Dendritic cell treated with granulocyte-macrophage colony-stimulating factor and Interleukin-4, amounts not matched to agents 40 ng/mL and 50 ng/mL, for 4 days (primary cell): Measurements from ENCODE around the gene DYTN.
A peak's percentile ranks its signal among the peaks of the same experiment; 100 is the strongest.

Experiments
- H3K27ac Mint-ChIP-seq: one replicate; pipeline ENCODE4 v1.8.0; 2022; ENCODE audit warnings: mild to moderate bottlenecking, mixed read lengths
- H3K27me3 Mint-ChIP-seq: one replicate; pipeline ENCODE4 v1.8.0; 2022; ENCODE audit warnings: mild to moderate bottlenecking, mixed read lengths
- H3K36me3 Mint-ChIP-seq: one replicate; pipeline ENCODE4 v1.8.0; 2022; ENCODE audit warnings: low read depth, mixed read lengths
- H3K4me1 Mint-ChIP-seq: one replicate; pipeline ENCODE4 v1.8.0; 2022; ENCODE audit warnings: low read depth, mixed read lengths
- H3K4me3 Mint-ChIP-seq: one replicate; pipeline ENCODE4 v1.8.0; 2022; ENCODE audit warnings: mild to moderate bottlenecking, moderate library complexity, mixed read lengths
- H3K9me3 Mint-ChIP-seq: one replicate; pipeline ENCODE4 v1.8.0; 2022; ENCODE audit warnings: mixed read lengths
- intact Hi-C: fragments of 100-400 bp; cut with micrococcal nuclease; formaldehyde crosslinking; loops from one replicate; pipeline ENCODE4 v1.15.0; 2022

Gene DYTN, protein sequence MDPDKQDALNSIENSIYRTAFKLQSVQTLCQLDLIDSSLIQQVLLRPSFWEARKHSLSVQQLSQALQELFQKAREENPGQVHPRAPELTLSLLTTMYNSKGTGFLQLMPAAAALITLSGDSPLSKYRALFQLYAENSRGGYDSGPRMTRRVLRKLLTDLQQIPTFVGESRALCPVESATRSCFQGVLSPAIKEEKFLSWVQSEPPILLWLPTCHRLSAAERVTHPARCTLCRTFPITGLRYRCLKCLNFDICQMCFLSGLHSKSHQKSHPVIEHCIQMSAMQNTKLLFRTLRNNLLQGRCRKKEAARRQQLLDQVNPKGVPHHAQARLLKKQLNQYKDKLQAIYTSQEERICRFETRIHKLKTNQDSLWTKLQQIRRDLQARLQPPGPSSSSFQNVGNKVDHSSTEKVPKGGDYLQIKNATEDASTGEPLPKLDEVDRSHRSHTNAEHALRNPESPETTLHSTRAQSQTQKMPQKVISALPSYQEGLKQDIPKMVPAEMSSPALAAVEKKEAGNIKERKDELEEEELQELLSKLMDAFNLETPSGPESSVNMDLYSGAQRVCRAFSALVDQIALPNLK

DNA sequence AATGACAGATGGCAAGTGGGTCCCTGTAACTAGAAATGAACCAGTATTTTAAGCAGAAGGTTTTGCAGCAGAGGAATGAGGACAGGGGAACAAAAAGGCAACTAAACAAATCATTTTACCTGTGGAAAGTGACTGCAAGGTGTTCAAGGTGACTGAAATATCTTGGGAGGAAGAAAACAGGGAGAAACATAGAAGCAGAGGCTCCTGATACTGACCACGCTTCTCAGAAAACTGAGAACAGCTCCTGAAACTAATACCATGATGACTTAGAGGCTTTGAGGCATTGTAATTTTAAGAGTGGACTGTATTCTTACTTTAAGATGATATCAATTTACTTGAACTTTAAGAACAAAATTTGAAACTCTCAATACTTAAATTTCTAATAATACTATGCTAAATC lies at the start of gene DYTN:
DYTN (minus strand) TSS at position 101 of the 400 bp plus-strand sequence. CDS start 117 bp downstream, outside the sequence.
- intact Hi-C loops: no loop called here
- peaks cover 11% of the 10 kb centered on the region for H3K27me3 Mint-ChIP-seq

DNA sequence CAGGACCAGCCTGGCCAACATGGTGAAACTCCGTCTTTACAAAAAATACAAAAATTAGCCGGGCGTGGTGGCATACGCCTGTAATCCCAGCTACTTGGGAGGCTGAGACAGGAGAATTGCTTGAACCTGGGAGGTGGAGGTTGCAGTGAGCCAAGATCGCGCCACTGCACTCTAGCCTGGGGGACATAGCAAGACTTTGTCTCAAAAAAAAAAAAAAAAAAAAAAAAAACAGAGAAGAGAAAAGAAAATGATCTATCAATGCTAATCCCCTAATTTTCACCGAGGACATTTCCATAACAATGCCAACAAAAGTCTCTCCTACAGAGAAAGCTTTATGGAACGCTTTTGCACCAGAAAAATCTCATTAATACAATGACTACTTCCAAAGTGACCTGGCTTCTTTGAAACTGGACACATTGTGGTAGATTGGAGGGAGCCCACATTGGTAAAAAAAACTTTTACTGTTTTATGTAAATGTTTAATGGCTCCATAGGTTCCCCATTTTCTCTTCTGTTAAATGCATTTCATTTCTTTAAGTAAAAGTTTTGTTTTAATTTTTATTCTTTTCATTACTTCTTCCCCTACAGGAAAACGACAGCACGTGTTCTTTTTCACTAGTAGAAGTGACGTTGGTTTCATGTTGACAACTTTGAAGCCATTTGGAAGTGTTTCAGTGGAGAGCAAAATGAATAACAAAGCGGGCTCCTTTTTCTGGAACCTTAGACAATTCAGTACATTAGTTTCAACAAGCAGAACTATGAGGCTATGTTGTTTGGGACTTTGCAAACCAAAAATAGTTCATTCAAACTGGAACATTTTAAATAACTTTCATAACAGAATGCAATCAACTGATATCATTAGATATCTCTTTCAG lies 48.1 kb upstream of the DYTN start:
- Mint-ChIP-seq H3K9me3 (no peaks in the 10 kb centered on the region), H3K36me3 (peaks cover 37% of the 10 kb centered on the region), H3K4me1 (peaks cover 22% of the 10 kb centered on the region), H3K27me3 (peaks cover 3% of the 10 kb centered on the region), H3K27ac (peak overlapping the region; percentile 87), H3K4me3 (peak overlapping the region; percentile 85)
- intact Hi-C loops: no loop called here

More for the DNA sequence above, at the start of gene DYTN:
- Mint-ChIP-seq H3K4me3 (no peak within 1 kb of the TSS), H3K27ac (no peak within 1 kb of the TSS), H3K36me3 (no peaks in the 10 kb centered on the region), H3K4me1 (peaks cover 14% of the 10 kb centered on the region), H3K9me3 (peaks cover 8% of the 10 kb centered on the region)

DNA sequence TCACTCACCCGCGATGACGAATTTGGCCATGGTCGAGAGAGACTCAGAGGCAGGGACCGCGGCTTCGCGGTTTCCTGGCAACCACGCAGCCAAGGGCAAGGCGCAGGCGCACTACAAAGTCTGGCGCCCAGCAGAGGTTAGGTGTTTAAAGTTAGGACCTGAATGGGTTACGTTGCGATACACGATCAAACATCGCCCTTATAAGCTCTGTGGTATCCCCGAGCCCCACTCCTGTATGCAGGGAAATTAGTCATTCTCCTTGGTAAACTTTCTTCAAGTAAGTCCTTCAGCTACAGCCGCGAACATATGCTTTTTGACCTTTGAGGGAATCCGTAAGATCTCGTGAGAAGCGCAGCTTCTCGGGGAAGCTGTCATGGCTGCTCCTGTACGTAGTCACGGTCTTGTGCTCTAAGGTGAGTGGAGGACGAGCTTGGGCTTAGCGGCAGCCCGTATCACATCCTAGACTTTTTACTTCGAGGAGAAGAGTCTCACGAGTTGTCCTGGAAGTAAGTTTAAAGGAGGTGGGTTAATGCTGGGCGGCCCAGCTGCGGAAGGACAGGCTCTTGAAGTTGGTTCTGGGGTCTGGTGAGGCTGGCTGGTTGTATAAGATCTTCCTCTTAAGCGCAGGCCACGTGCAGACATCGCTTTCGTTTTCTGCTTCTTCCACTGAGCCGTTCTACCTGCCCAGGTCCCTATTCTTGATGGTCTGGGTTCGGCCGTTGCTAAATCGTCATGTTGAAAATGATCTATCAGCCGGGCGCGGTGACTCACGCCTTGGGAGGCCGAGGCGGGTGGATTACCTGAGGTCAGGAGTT lies 47.3 kb upstream of the DYTN start, which contains the start of the genes FASTKD2 and MDH1B:
FASTKD2 (plus strand) TSS at position 365 of the 815 bp plus-strand sequence. CDS start 1,088 bp downstream, outside the sequence.
MDH1B (minus strand) TSS at position 87 of the 815 bp plus-strand sequence; CDS start at position 30, 57 bp downstream.
- H3K9me3 Mint-ChIP-seq: no peaks in the 10 kb centered on the region
- peak within 1 kb of the TSS; percentile 87 for H3K27ac Mint-ChIP-seq
- intact Hi-C loops: no loop called here

DNA sequence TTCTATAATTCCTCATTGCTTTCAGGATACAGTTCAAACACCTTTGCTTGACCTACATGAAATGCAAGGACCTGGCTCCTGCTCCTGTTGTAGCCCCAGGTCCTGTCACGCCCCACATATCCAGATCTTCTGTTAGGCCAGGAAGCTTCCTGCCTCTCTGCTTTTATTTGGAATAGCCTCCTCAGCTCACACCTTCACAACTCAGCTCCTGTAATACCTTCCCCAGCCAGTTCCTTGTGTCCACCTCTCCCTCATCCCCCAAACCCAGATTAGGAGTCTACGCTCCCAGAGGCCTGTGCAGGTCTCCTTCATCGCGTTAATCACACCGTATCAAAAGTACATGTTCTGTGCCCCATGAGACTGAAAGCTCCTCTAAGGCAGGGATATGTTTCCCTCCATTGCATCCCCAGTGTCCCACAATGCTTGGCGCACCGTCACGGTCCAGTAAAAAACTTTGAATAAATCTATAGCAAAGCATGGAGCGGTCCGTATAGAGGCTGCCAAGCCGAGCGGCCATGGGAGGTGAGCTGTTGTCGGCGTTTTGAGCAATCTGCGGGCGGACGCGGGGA lies 46.6 kb upstream of the DYTN start:
- Mint-ChIP-seq H3K4me1 (peaks cover 22% of the 10 kb centered on the region), H3K27me3 (peaks cover 3% of the 10 kb centered on the region), H3K27ac (peak overlapping the region; percentile 87), H3K36me3 (peaks cover 22% of the 10 kb centered on the region), H3K4me3 (peak overlapping the region; percentile 85), H3K9me3 (no peaks in the 10 kb centered on the region)
- intact Hi-C loops: no loop called here

More for the DNA sequence above, 47.3 kb upstream of the DYTN start, which contains the start of the genes FASTKD2 and MDH1B:
- Mint-ChIP-seq H3K27me3 (peaks cover 3% of the 10 kb centered on the region), H3K36me3 (peaks cover 29% of the 10 kb centered on the region), H3K4me1 (peaks cover 22% of the 10 kb centered on the region), H3K4me3 (peak within 1 kb of the TSS; percentile 85)

DNA sequence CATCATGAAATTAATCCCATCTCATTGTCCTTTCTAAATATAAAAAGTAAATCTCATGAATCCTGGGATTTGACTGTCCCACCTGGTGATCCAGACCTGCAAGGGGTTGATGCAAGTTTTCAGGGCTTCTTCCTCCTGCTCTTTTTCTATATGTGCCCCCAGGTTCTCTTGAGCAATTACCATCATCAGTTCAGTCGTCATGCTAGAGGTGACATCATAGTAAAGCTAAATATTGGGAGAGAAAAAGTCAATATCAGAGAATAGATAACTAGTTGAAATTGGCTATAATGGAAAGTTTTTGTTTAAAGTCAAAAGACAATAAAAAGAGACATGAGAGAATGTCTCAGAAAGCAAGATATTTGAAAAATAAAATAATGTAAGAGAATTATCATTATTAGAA lies 38.6 kb upstream of the DYTN start:
- Mint-ChIP-seq H3K36me3 (no peaks in the 10 kb centered on the region), H3K4me1 (no peaks in the 10 kb centered on the region), H3K27ac (no peak overlapping the region), H3K9me3 (no peaks in the 10 kb centered on the region), H3K4me3 (no peak overlapping the region), H3K27me3 (peaks cover 2% of the 10 kb centered on the region)
- intact Hi-C loops: no loop called here

DNA sequence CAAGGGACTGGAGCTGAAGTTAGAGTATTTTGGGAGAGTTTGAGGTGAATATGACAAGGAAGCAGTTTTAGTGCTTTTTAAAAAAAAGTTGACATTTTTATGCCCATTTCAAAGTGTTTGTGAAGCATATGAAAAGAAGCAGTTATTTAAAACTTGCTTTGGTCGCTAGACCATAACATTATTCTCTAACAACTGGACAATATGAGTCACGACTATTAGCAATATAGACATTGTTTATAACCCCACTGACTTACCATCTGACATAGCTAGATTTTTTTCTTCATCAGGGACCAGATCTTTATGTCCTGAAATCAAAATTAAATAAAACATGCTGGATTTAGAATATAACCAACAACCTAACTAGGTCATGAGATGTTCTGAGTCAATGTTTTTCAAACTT lies 22.6 kb upstream of the DYTN start:
- Mint-ChIP-seq H3K27ac (no peak overlapping the region), H3K4me1 (no peaks in the 10 kb centered on the region), H3K9me3 (no peaks in the 10 kb centered on the region), H3K36me3 (no peaks in the 10 kb centered on the region), H3K4me3 (no peak overlapping the region), H3K27me3 (no peaks in the 10 kb centered on the region)
- intact Hi-C loops: no loop called here

DNA sequence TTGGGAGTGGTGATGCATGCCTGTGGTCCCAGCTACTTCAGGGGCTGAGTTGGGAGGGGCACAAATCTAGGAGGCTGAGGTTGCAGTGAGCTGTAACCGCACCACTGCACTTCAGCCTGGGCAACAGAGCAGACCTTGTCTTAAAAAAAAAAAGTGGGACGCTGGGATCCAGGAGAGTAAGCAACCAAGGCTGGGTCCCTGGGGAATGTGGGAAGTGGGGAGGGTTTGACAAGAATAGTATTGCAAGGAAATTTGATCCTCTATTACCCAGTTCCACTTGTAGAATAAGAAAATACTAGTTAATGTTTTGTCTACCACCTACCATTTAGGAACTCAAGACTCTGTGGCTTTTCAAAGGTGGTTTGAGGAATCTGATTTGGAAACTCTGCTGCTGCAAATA lies 21.1 kb upstream of the DYTN start:
- intact Hi-C loops: no loop called here
- no peak overlapping the region for H3K4me3 Mint-ChIP-seq
- H3K9me3 Mint-ChIP-seq: no peaks in the 10 kb centered on the region
- H3K36me3 Mint-ChIP-seq: no peaks in the 10 kb centered on the region
- no peak overlapping the region for H3K27ac Mint-ChIP-seq
- H3K4me1 Mint-ChIP-seq: no peaks in the 10 kb centered on the region
- H3K27me3 Mint-ChIP-seq: no peaks in the 10 kb centered on the region

DNA sequence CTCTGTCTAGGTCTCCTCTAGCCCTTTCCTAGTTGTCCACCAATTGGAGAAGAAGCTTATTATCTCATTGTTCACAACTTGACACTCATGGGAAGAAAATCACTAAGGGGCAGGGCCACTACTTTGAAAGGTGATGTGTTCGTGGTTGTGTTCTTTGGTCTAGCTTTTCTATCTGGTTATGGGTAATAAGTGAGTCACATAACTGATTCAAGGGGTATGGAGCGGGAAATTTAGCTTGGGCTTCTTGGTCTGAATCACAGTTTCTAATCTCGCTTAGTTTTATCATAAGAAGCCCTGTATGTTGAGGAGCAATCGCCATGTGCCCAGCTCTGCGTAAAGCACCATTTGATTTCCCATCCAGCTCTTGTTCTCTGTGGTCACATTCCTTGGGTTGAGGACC lies 18.7 kb upstream of the DYTN start:
- H3K36me3 Mint-ChIP-seq: no peaks in the 10 kb centered on the region
- H3K27ac Mint-ChIP-seq: no peak overlapping the region
- peaks cover 2% of the 10 kb centered on the region for H3K27me3 Mint-ChIP-seq
- no peaks in the 10 kb centered on the region for H3K4me1 Mint-ChIP-seq
- H3K9me3 Mint-ChIP-seq: no peaks in the 10 kb centered on the region
- no peak overlapping the region for H3K4me3 Mint-ChIP-seq
- intact Hi-C loops: no loop called here

DNA sequence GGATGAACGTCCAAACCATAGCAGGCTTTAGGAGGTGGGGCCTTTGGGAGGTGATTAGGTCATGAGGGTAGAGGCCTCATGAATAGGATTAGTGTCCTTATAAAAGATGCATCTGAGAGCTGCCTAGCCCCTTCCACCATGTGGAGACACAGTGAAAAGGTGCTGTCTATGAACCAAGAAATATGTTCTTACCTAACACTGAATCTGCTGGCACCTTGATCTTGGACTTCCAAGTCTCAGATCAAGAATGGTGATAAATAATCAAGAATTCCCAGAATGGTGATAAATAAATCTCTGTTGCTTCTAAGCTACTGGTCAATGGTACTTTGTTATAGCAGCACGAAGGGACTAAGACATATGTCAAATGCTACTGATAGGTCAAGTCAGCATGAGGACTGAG lies 15.1 kb upstream of the DYTN start:
- intact Hi-C loops: no loop called here
- H3K9me3 Mint-ChIP-seq: no peaks in the 10 kb centered on the region
- H3K27ac Mint-ChIP-seq: no peak overlapping the region
- H3K4me3 Mint-ChIP-seq: no peak overlapping the region
- H3K36me3 Mint-ChIP-seq: no peaks in the 10 kb centered on the region
- peaks cover 1% of the 10 kb centered on the region for H3K4me1 Mint-ChIP-seq
- H3K27me3 Mint-ChIP-seq: peaks cover 18% of the 10 kb centered on the region

DNA sequence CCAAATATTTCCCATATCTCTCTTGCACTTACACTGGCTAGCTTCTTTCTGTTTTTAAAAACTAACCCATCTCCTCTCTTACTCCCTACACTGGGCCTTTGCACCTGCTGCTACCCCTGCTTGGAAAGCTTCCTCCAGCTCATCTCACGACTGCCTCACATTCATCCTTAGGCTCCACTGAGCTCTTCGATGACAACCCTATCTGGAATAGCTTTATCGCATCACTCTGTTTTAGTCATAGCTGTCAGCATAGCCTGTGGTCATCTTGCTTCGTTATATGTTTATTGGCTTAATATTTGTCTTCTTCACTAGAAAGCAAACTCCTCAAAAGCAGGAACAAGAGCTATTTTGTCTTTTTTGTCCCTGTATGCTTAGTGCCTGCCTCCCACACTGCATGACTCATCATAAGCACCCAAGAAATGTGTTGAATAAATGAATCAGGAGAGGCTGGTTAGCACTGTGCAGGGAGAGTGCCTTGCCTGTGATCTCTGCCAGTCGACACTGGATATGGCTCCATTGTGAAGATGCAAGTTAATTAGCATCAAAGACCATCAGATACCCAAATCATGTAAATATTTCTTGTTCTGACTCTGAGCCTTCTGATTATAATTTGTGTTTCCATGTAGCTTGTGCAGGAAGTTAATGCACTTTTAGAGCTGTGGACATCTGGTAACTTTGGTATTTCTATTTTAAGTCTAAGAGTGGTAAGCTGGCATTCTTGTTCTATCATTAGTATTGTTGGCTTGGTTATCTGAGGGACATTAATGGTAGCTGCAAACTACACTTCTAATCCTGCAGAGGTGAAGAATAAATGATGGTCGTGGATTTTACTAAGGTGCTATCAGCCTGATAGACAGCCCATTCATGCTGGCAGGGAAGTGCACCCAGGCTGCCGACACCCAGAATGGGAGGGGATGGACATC lies 10.3 kb upstream of the DYTN start:
- H3K27ac Mint-ChIP-seq: no peak overlapping the region
- no peaks in the 10 kb centered on the region for H3K36me3 Mint-ChIP-seq
- H3K4me3 Mint-ChIP-seq: no peak overlapping the region
- H3K9me3 Mint-ChIP-seq: no peaks in the 10 kb centered on the region
- peaks cover 33% of the 10 kb centered on the region for H3K27me3 Mint-ChIP-seq
- intact Hi-C loops: no loop called here
- peaks cover 4% of the 10 kb centered on the region for H3K4me1 Mint-ChIP-seq

DNA sequence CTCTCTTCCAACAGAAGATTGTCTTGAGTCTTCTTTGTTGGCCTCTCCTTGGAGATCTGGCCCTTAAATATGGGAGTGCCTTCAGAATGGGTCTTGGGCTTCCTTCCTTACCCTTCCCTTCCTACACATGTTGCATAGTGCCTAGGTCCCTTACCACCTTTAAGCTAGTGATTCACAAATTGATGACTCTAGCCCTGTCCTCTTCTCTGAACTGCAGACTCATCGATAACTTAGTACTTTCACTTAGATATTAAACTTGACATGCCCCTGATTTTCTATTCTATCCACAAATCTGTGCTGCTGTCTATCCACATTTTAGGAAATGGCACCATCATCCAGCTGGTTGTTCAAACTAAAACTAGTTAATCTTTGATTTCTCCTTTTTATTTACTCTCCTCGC lies 9.1 kb upstream of the DYTN start:
- Mint-ChIP-seq H3K9me3 (peaks cover 3% of the 10 kb centered on the region), H3K4me1 (peaks cover 4% of the 10 kb centered on the region), H3K27ac (no peak overlapping the region), H3K27me3 (peaks cover 32% of the 10 kb centered on the region), H3K4me3 (no peak overlapping the region), H3K36me3 (no peaks in the 10 kb centered on the region)
- intact Hi-C loops: no loop called here

DNA sequence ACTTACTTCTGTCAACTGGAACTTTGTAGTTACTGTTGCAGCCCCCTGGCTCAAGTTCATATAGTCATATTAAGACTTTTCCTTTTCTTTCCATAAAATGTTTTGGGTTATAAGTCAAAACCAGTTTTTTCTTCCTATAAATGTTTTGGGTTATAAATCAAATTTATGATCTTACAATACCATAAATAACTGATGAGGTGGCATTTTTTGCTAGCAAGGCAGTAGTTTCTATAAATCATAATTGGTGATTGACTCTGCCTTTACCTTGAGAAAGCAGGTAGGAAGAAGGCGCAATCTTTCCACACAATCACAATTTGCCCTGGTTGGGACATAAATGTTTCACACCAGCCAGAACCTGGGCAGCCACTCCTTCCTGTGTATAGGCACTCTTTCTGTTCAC lies 5.1 kb upstream of the DYTN start:
- H3K9me3 Mint-ChIP-seq: peaks cover 8% of the 10 kb centered on the region
- H3K4me1 Mint-ChIP-seq: peaks cover 2% of the 10 kb centered on the region
- H3K27ac Mint-ChIP-seq: no peak overlapping the region
- peaks cover 19% of the 10 kb centered on the region for H3K27me3 Mint-ChIP-seq
- no peaks in the 10 kb centered on the region for H3K36me3 Mint-ChIP-seq
- no peak overlapping the region for H3K4me3 Mint-ChIP-seq
- intact Hi-C loops: no loop called here
